ENCODE data around the gene BRIX1.

The BRIX1 gene

GRCh38 chr5:34915139-34915855 lies at the start of gene BRIX1, which contains the start of gene RAD1:
TSS of gene BRIX1 (plus strand) at chr5:34915711. CDS start at chr5:34915739, 28 bp downstream.
TSS of gene RAD1 (minus strand) at chr5:34915504. CDS start at chr5:34914892, 612 bp downstream.
- peak; percentile 91 to 93 for DNase-seq

- no peak for DNase-seq
These were observed 48.5 kb upstream of the BRIX1 start for GRCh38 chr5:34866989-34867471.

- DNase-seq, result no peak
These were observed 47.9 kb upstream of the BRIX1 start for GRCh38 chr5:34867660-34868059.

GRCh38 chr5:34868791-34869190 lies 46.7 kb upstream of the BRIX1 start:
- no peak for DNase-seq

GRCh38 chr5:34869256-34869655 lies 46.3 kb upstream of the BRIX1 start:
- DNase-seq, result no peak

- no peak for DNase-seq
These were observed 45.1 kb upstream of the BRIX1 start for GRCh38 chr5:34870382-34870781.

- DNase-seq, result no peak
These were observed 39.2 kb upstream of the BRIX1 start for GRCh38 chr5:34876275-34876674.

GRCh38 chr5:34881246-34881645 lies 34.3 kb upstream of the BRIX1 start:
- DNase-seq, result no peak

- DNase-seq, result no peak
These were observed 29.0 kb upstream of the BRIX1 start for GRCh38 chr5:34886392-34887119.

- DNase-seq, result no peak
These were observed 26.1 kb upstream of the BRIX1 start for GRCh38 chr5:34889394-34889793.

GRCh38 chr5:34891981-34892380 lies 23.5 kb upstream of the BRIX1 start:
- no peak for DNase-seq

- DNase-seq, result no peak
These were observed 23.1 kb upstream of the BRIX1 start for GRCh38 chr5:34892414-34892813.

GRCh38 chr5:34894716-34895115 lies 20.8 kb upstream of the BRIX1 start:
- DNase-seq, result no peak

- DNase-seq, result no peak
These were observed 19.7 kb upstream of the BRIX1 start for GRCh38 chr5:34895641-34896419.

GRCh38 chr5:34897646-34898045 lies 17.9 kb upstream of the BRIX1 start:
- DNase-seq, result no peak

- peak; percentile 43 to 44 for DNase-seq
These were observed 17.1 kb upstream of the BRIX1 start for GRCh38 chr5:34898258-34898895.

- no peak for DNase-seq
These were observed 16.4 kb upstream of the BRIX1 start for GRCh38 chr5:34899066-34899465.

GRCh38 chr5:34900652-34901051 lies 14.9 kb upstream of the BRIX1 start:
- DNase-seq, result no peak

- DNase-seq, result no peak
These were observed 12.3 kb upstream of the BRIX1 start for GRCh38 chr5:34903260-34903659.

- no peak for DNase-seq
These were observed 9.9 kb upstream of the BRIX1 start for GRCh38 chr5:34905564-34905963.

GRCh38 chr5:34913072-34913471 lies 2.4 kb upstream of the BRIX1 start:
- no peak for DNase-seq

- DNase-seq, result peak; percentile 7
These were observed 806 bp upstream of the BRIX1 start for GRCh38 chr5:34914671-34915138.

- no peak for DNase-seq
These were observed 313 bp downstream of the BRIX1 start for GRCh38 chr5:34915856-34916192.
